HepG2 (cell line): ENCODE data around the gene EFNA3. TPM values are rescaled to one million over a fixed set of nuclear protein-coding genes. Genes with fewer than 3 reads are reported as not detected.

Experiments used
- AKAP8 ChIP-seq: sonication (generic); formaldehyde crosslinking; IDR thresholded peaks from 2 replicates; pipeline ENCODE4 v1.5.1; 2020; ENCODE audit warnings: mild to moderate bottlenecking, missing genetic modification reagents
- DR1 ChIP-seq: sonication (generic); formaldehyde crosslinking; IDR thresholded peaks from 2 replicates; pipeline ENCODE4 v1.8.0; 2021; ENCODE audit warnings: mild to moderate bottlenecking, missing genetic modification reagents, inconsistent platforms
- ETV5 ChIP-seq: IDR thresholded peaks from 2 replicates; pipeline ENCODE4 v1.6.1; 2018; ENCODE audit warnings: missing biosample characterization, missing genetic modification reagents, inconsistent platforms, borderline replicate concordance
- HNRNPK ChIP-seq: fragments of 200-400 bp; formaldehyde crosslinking; IDR thresholded peaks from 2 replicates; pipeline ENCODE4 v1.6.1; 2018; ENCODE audit warnings: low read length, low read depth, moderate library complexity, mild to moderate bottlenecking; ENCODE audit not compliant: poor library complexity, severe bottlenecking
- KMT2A ChIP-seq: sonication (generic); formaldehyde crosslinking; IDR thresholded peaks from 2 replicates; pipeline ENCODE4 v1.4.0; 2020; ENCODE audit warnings: missing genetic modification reagents
- NFKBIZ ChIP-seq: IDR thresholded peaks from 2 replicates; pipeline ENCODE4 v1.6.1; 2018; ENCODE audit warnings: missing genetic modification reagents, missing compliant biosample characterization
- NFYC ChIP-seq: IDR thresholded peaks from 2 replicates; pipeline ENCODE4 v1.6.1; 2016; ENCODE audit warnings: missing genetic modification reagents, missing compliant biosample characterization
- RFX5 ChIP-seq: IDR thresholded peaks from 2 replicates; pipeline ENCODE4 v1.6.1; 2011; ENCODE audit warnings: low read depth, low read length, improper control_type of control experiment
- SIN3B ChIP-seq: fragments of 150-350 bp; IDR thresholded peaks from 2 replicates; pipeline ENCODE4 v1.6.1; 2014; ENCODE audit warnings: low read length
- SYNCRIP ChIP-seq: fragments of 200-400 bp; formaldehyde crosslinking; IDR thresholded peaks from 2 replicates; pipeline ENCODE4 v1.6.1; 2018; ENCODE audit warnings: mild to moderate bottlenecking, low read depth, low read length; ENCODE audit not compliant: insufficient read depth
- ZBTB42 ChIP-seq: sonication (generic); formaldehyde crosslinking; IDR thresholded peaks from 2 replicates; pipeline ENCODE4 v1.5.0; 2020; ENCODE audit warnings: mild to moderate bottlenecking, missing genetic modification reagents
- ZNF20 ChIP-seq: sonication (generic); formaldehyde crosslinking; IDR thresholded peaks from 2 replicates; pipeline ENCODE4 v1.4.0; 2020; ENCODE audit warnings: mild to moderate bottlenecking, moderate library complexity, missing genetic modification reagents
- ZNF30 ChIP-seq: sonication (generic); formaldehyde crosslinking; IDR thresholded peaks from 2 replicates; pipeline ENCODE4 v1.5.0; 2020; ENCODE audit warnings: mild to moderate bottlenecking, missing genetic modification reagents
- ZNF503 ChIP-seq: sonication (generic); formaldehyde crosslinking; IDR thresholded peaks from 2 replicates; pipeline ENCODE4 v1.4.0; 2020; ENCODE audit warnings: missing genetic modification reagents
- ZNF616 ChIP-seq: sonication (generic); formaldehyde crosslinking; IDR thresholded peaks from 2 replicates; pipeline ENCODE4 v1.5.0; 2020; ENCODE audit warnings: low read depth, mild to moderate bottlenecking, missing genetic modification reagents
- ZNF703 ChIP-seq: sonication (generic); formaldehyde crosslinking; IDR thresholded peaks from 2 replicates; pipeline ENCODE4 v1.5.1; 2020; ENCODE audit warnings: missing genetic modification reagents, mild to moderate bottlenecking, moderate library complexity, borderline replicate concordance
- ZNF780A ChIP-seq: sonication (generic); formaldehyde crosslinking; IDR thresholded peaks from 2 replicates; pipeline ENCODE4 v1.8.0; 2022; ENCODE audit warnings: mild to moderate bottlenecking, missing genetic modification reagents, moderate library complexity
- polyA plus RNA-seq, 8 experiments: library from polyadenylated mRNA; depleted of rRNA in 3 of 8; stranded (reverse) in 7 of 8; unstranded in 1 of 8; fragments of >200 nt; fragmentation: Illumina TruSeq in 4 of 8; extraction: Trizol in 4 of 8; gene quantifications; 2 replicates each; pipeline versions ENCODE4 v1.2.1 to v1.2.3, GENCODE V29; 2011 to 2016; ENCODE audit warnings: low read depth in 4 of 8, missing spikeins in 1 of 8, mixed read lengths in 1 of 8; ENCODE audit not compliant: insufficient read depth in 1 of 8
- total RNA-seq, 5 experiments: library from RNA; depleted of rRNA; stranded (reverse); fragments of >200 nt; fragmentation: Illumina TruSeq; extraction: Trizol; gene quantifications; 2 replicates each; pipeline ENCODE4 v1.2.3, GENCODE V29; 2016; ENCODE audit warnings: low read depth in 1 of 5
- TF ChIP-seq, protein P1 (sequence below): sonication (generic); formaldehyde crosslinking; IDR thresholded peaks from 2 replicates; pipeline ENCODE4 v1.8.0; 2022; ENCODE audit warnings: mild to moderate bottlenecking, missing genetic modification reagents, moderate library complexity
- TF ChIP-seq, protein P2 (sequence below): sonication (generic); formaldehyde crosslinking; IDR thresholded peaks from 2 replicates; pipeline ENCODE4 v1.4.0; 2020; ENCODE audit warnings: missing genetic modification reagents
- TF ChIP-seq, protein P3 (sequence below): sonication (generic); formaldehyde crosslinking; IDR thresholded peaks from 2 replicates; pipeline ENCODE4 v1.4.0; 2020; ENCODE audit warnings: missing genetic modification reagents

EFNA3 gene
- total and polyA plus RNA-seq, 2 of the 13 experiments (the other 11 are each of a cell fraction or from before 2014, with no cell fraction given) = 1.0 to 5.7 TPM

DNA sequence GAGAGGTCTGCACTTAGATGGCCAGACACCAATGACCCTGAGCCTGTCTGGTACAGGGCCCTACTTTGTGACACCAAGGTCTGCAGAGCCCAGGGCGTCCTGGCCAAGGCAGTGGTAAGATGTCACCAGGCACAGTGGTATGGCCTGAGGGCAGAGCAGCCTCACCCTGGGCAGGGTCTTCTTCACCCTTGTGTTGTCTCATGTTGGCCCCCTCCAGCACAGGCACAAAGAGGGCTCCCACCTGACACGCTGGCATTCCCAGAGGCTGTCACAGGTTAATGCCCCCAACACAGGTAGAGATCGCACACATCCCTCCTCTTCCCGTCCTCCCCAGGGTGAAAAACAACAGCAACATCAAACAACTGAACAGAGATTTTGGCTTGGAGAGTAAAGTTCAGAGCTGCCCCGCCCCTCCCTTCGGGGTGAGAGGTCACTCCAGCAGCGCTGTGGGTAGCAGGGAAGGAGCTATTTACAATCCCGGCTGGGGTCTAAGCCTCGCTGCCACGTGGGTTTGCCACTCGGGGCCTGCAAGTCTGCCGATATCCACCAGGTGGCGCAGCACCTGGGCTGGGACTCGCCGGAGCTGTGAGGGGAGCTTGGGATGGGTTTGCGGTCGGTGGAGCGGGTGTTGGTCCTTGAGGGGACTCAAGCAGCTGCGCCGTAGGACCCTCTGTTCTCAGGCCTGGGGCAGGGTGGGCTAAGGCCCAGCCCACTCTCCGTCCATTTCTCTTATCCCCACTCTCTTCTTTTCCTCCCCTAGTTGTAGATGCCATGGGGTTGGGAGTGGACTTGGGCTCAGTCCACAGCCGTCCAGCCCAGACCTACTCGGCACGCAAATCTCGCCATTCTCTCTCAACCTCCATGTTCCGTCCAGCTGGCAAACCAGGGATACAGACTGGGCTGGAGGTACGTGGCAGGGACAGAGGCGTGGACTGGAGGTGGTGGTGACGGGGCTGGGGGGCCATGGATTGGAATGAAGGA lies 12.7 kb downstream of the EFNA3 start (continued):
- no peak for TF ChIP-seq SYNCRIP
- TF ChIP-seq HNRNPK = no peak
- TF ChIP-seq, protein P1, sequence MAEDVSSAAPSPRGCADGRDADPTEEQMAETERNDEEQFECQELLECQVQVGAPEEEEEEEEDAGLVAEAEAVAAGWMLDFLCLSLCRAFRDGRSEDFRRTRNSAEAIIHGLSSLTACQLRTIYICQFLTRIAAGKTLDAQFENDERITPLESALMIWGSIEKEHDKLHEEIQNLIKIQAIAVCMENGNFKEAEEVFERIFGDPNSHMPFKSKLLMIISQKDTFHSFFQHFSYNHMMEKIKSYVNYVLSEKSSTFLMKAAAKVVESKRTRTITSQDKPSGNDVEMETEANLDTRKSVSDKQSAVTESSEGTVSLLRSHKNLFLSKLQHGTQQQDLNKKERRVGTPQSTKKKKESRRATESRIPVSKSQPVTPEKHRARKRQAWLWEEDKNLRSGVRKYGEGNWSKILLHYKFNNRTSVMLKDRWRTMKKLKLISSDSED (CRISPR knock-in tag) = no peak
- no peak for TF ChIP-seq DR1 (CRISPR knock-in tag)
- TF ChIP-seq ZNF30 (CRISPR knock-in tag) = no peak
- TF ChIP-seq ETV5 (CRISPR knock-in tag) = peak; percentile 48; the same call in 1 of the 2 replicates
- peak; percentile 43; the same call in 1 of the 2 replicates for TF ChIP-seq KMT2A (CRISPR knock-in tag)
- no peak for TF ChIP-seq ZNF616
- no peak for TF ChIP-seq ZNF20 (CRISPR knock-in tag)
- TF ChIP-seq NFYC (CRISPR knock-in tag) = no peak; the same call in 1 of the 2 replicates
- TF ChIP-seq SIN3B = no peak
- TF ChIP-seq, protein P2, sequence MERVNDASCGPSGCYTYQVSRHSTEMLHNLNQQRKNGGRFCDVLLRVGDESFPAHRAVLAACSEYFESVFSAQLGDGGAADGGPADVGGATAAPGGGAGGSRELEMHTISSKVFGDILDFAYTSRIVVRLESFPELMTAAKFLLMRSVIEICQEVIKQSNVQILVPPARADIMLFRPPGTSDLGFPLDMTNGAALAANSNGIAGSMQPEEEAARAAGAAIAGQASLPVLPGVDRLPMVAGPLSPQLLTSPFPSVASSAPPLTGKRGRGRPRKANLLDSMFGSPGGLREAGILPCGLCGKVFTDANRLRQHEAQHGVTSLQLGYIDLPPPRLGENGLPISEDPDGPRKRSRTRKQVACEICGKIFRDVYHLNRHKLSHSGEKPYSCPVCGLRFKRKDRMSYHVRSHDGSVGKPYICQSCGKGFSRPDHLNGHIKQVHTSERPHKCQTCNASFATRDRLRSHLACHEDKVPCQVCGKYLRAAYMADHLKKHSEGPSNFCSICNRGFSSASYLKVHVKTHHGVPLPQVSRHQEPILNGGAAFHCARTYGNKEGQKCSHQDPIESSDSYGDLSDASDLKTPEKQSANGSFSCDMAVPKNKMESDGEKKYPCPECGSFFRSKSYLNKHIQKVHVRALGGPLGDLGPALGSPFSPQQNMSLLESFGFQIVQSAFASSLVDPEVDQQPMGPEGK (CRISPR knock-in tag) = peak; percentile 93
- peak; percentile 63; the same call in 1 of the 2 replicates for TF ChIP-seq ZBTB42
- TF ChIP-seq, protein P3, sequence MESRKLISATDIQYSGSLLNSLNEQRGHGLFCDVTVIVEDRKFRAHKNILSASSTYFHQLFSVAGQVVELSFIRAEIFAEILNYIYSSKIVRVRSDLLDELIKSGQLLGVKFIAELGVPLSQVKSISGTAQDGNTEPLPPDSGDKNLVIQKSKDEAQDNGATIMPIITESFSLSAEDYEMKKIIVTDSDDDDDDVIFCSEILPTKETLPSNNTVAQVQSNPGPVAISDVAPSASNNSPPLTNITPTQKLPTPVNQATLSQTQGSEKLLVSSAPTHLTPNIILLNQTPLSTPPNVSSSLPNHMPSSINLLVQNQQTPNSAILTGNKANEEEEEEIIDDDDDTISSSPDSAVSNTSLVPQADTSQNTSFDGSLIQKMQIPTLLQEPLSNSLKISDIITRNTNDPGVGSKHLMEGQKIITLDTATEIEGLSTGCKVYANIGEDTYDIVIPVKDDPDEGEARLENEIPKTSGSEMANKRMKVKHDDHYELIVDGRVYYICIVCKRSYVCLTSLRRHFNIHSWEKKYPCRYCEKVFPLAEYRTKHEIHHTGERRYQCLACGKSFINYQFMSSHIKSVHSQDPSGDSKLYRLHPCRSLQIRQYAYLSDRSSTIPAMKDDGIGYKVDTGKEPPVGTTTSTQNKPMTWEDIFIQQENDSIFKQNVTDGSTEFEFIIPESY = no peak; the same call in 1 of the 2 replicates
- TF ChIP-seq NFKBIZ = 0 out of 2 replicates have a peak, but pooled peaks have one; percentile 84
- no peak for TF ChIP-seq ZNF503
- TF ChIP-seq AKAP8 (CRISPR knock-in tag) = 0 out of 2 replicates have a peak, but pooled peaks have one; percentile 43
- TF ChIP-seq RFX5 = no peak
- TF ChIP-seq ZNF703 (CRISPR knock-in tag) = no peak
- TF ChIP-seq ZNF780A (CRISPR knock-in tag) = no peak
